MCF 10A (cell line): ENCODE results near the gene AGBL3. TPM values are rescaled to one million over a fixed set of nuclear protein-coding genes. Genes with fewer than 3 reads are reported as not detected.

ENCODE experiments used
- BruUV-seq: library from RNA; stranded (reverse); fragments of 400-500 nt; replicated peaks from 2 replicates; lab custom pipeline; 2021; lab: Mats Ljungman, UMichigan
- CTCF ChIA-PET: fragments of 300-600 bp; sonication (Branson Sonifier 250); formaldehyde crosslinking; extraction: SDS; loops from one replicate; lab custom pipeline; 2021; ENCODE audit warnings: antibody characterized with exemption, inconsistent platforms; lab: Yijun Ruan, JAX
- POLR2A ChIA-PET: fragments of 300-600, 350-650 bp; sonication (Branson Sonifier 250); formaldehyde crosslinking; extraction: SDS; loops from one replicate; lab custom pipeline; 2020; ENCODE audit warnings: antibody characterized with exemption, inconsistent platforms; lab: Yijun Ruan, JAX
- DNase-seq: peaks from one replicate; pipeline ENCODE4 v3.0.0-alpha.2; 2018; ENCODE audit not compliant: unreplicated experiment
- H3K27ac Mint-ChIP-seq: one replicate; pipeline ENCODE4 v1.8.0; 2022; ENCODE audit warnings: mild to moderate bottlenecking, low read depth, mixed read lengths; ENCODE audit not compliant: unreplicated experiment
- H3K27me3 Mint-ChIP-seq: one replicate; pipeline ENCODE4 v1.8.0; 2022; ENCODE audit warnings: mixed read lengths; ENCODE audit not compliant: insufficient read depth, unreplicated experiment
- H3K36me3 Mint-ChIP-seq: one replicate; pipeline ENCODE4 v1.8.0; 2022; ENCODE audit warnings: mild to moderate bottlenecking, moderate library complexity, mixed read lengths; ENCODE audit not compliant: insufficient read depth, unreplicated experiment
- H3K4me1 Mint-ChIP-seq: one replicate; pipeline ENCODE4 v1.8.0; 2022; ENCODE audit warnings: mixed read lengths; ENCODE audit not compliant: insufficient read depth, unreplicated experiment
- H3K4me3 Mint-ChIP-seq: one replicate; pipeline ENCODE4 v1.8.0; 2022; ENCODE audit warnings: mild to moderate bottlenecking, moderate library complexity, mixed read lengths; ENCODE audit not compliant: unreplicated experiment
- H3K9me3 Mint-ChIP-seq: one replicate; pipeline ENCODE4 v1.8.0; 2022; ENCODE audit warnings: mixed read lengths; ENCODE audit not compliant: unreplicated experiment
- CTCF ChIP-seq: fragments of 200-600 bp; IDR thresholded peaks from one replicate; pipeline ENCODE4 v1.8.0; 2022; ENCODE audit warnings: antibody characterized with exemption, mild to moderate bottlenecking; ENCODE audit not compliant: unreplicated experiment
- intact Hi-C: fragments of 100-400 bp; cut with micrococcal nuclease; formaldehyde crosslinking; loops from 2 replicates; pipeline ENCODE4 v1.14.1; 2022
- total RNA-seq: library from RNA; stranded (reverse); gene quantifications from 2 replicates; pipeline ENCODE4 v1.2.3, GENCODE V29; 2022

Gene AGBL3
- total RNA-seq, 1 experiment from 2014 or later = 1.8 TPM

GRCh38 chr7:135160098-135160857, 174.0 kb downstream of the AGBL3 start:
- intact Hi-C loops = no loop called here
- DNase-seq = no peak
- H3K4me3 Mint-ChIP-seq = no peak overlapping the region
- ChIA-PET CTCF (interaction anchor here (0.6 to 1.5 kb wide), 3 partner anchors 10 to 220 kb away, joined by 3 read pairs; partner anchors contain the start of gene CYREN), POLR2A (interaction anchor here (0.6 to 1.3 kb wide), 3 partner anchors 10 to 188 kb away, joined by 3 to 7 read pairs (median 3); partner anchors contain the start of genes CYREN and TMEM140)
- H3K4me1 Mint-ChIP-seq = peaks cover 11% of the 10 kb centered on the region
- H3K36me3 Mint-ChIP-seq = peaks cover 6% of the 10 kb centered on the region
- BruUV-seq = no TSS peak
- H3K27me3 Mint-ChIP-seq = no peaks in the 10 kb centered on the region
- peak overlapping the region; percentile 4 for H3K27ac Mint-ChIP-seq
- TF ChIP-seq CTCF = no peak
- peaks cover 17% of the 10 kb centered on the region for H3K9me3 Mint-ChIP-seq

DNA sequence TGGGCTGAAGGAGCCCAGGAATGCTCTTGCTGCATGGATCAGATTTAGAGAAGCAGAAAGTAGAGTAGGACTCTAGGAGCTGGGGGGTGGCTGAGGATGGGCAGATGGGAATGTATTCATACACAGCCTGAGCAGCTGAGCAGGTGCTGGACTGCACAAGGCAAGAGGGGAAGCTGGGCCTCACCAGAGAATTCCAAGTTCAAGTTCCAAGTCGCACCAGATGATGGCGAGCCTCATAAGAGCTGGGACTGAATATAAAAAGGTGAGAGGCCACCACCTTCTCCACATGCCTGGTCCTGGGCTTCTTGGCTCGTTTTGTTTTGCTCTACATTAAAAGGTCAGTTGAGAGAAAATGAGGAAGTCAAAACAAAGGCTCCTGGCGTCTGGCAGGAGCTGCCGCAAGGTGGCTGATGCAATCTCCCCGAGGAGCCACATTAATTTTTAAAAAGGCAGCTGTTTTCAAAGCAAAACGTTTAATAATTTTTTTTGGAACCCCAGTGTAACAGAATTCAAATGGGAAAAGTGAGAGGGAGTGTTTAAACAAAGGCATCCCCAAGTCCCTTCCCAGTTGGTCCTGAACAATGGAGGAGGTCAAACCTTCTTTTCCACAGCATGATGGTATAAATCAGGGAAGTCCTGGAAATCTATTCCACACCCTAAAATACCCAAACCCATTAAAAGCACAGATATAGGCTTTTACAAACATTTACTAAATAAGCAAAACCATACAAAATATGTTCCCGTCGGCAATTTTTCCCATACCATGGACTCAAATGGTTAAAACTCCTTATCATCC, 174.7 kb downstream of the AGBL3 start:
- no peak for TF ChIP-seq CTCF
- peaks cover 15% of the 10 kb centered on the region for H3K9me3 Mint-ChIP-seq
- peaks cover 11% of the 10 kb centered on the region for H3K4me1 Mint-ChIP-seq
- no peak overlapping the region for H3K4me3 Mint-ChIP-seq
- intact Hi-C loops = no loop called here
- H3K36me3 Mint-ChIP-seq = peaks cover 6% of the 10 kb centered on the region
- no peak overlapping the region for H3K27ac Mint-ChIP-seq
- CTCF ChIA-PET = interaction anchor here (0.6 to 1.5 kb wide), 4 partner anchors 9 to 221 kb away, joined by 3 to 9 read pairs (median 3); partner anchors contain the start of gene CYREN
- no peak for DNase-seq
- no peaks in the 10 kb centered on the region for H3K27me3 Mint-ChIP-seq
- no TSS peak for BruUV-seq
- POLR2A ChIA-PET = interaction anchor here (0.6 to 1.3 kb wide), 3 partner anchors 9 to 189 kb away, joined by 3 to 7 read pairs (median 3); partner anchors contain the start of genes CYREN and TMEM140

DNA sequence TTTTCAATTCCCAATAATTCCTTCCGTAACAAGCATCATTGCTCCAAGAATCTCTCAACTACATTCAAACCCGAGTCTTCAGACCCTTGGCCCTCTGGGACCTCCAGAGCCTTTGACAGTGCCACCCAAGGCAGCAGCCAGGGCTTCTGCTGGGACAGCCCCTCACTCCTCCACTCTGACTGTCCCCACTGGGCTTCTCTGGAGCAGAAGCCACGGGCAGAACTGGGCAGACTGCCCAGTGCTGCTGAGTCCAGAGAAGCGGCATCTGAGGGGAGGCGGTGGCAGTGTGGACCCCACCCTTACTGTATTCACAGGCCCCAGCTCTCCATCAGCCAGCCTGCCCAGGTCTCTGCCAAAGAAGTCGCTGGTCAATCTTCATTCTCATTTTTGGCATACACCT, 175.4 kb downstream of the AGBL3 start:
- ChIA-PET POLR2A (interaction anchor here (0.9 kb wide), 1 partner anchor 14 kb away, joined by 3 read pairs; the partner anchor contains the start of gene TMEM140), CTCF (interaction anchor here (0.5 to 1.5 kb wide), 2 partner anchors 9 to 509 kb away, joined by 3 read pairs; partner anchors contain the start of gene CYREN)
- Mint-ChIP-seq H3K4me1 (peaks cover 11% of the 10 kb centered on the region), H3K27me3 (no peaks in the 10 kb centered on the region), H3K4me3 (no peak overlapping the region), H3K9me3 (peaks cover 9% of the 10 kb centered on the region), H3K36me3 (peaks cover 11% of the 10 kb centered on the region), H3K27ac (no peak overlapping the region)
- TF ChIP-seq CTCF = no peak
- DNase-seq = no peak
- BruUV-seq = no TSS peak
- intact Hi-C loops = no loop called here
